HepG2 (cell line): ENCODE data around the gene ZNF581. TPM values are rescaled to one million over a fixed set of nuclear protein-coding genes. Genes with fewer than 3 reads are reported as not detected.

Source experiments
- CHD4 ChIP-seq: fragments of 200-600 bp; sonication (generic); IDR thresholded peaks from 2 replicates; pipeline ENCODE4 v1.7.0; 2017; ENCODE audit warnings: mild to moderate bottlenecking, low read length, borderline replicate concordance
- ELF1 ChIP-seq: sonication (generic); formaldehyde crosslinking; IDR thresholded peaks from 2 replicates; pipeline ENCODE4 v1.4.0; 2020; ENCODE audit warnings: missing genetic modification reagents
- ERF ChIP-seq: IDR thresholded peaks from 2 replicates; pipeline ENCODE4 v1.6.1; 2018; ENCODE audit warnings: missing biosample characterization, missing genetic modification reagents
- FOXA3 ChIP-seq: IDR thresholded peaks from 2 replicates; pipeline ENCODE4 v1.6.1; 2016; ENCODE audit warnings: missing genetic modification reagents, missing compliant biosample characterization
- HIVEP1 ChIP-seq: sonication (generic); formaldehyde crosslinking; IDR thresholded peaks from 2 replicates; pipeline ENCODE4 v1.4.0; 2020; ENCODE audit warnings: mild to moderate bottlenecking, missing genetic modification reagents
- LCORL ChIP-seq, 2 experiments: fragments of 450-650 bp in 1 of 2; sonication (generic) in 1 of 2; formaldehyde crosslinking in 1 of 2; IDR thresholded peaks; 2 replicates each; pipeline versions ENCODE4 v1.5.0 to v1.6.1; 2017 to 2020; ENCODE audit warnings: antibody characterized with exemption in 1 of 2, missing genetic modification reagents in 1 of 2
- MXI1 ChIP-seq: IDR thresholded peaks from 3 replicates; pipeline ENCODE4 v1.6.1; 2012; ENCODE audit warnings: low read depth, low read length, inconsistent platforms, borderline replicate concordance
- NAIF1 ChIP-seq: sonication (generic); formaldehyde crosslinking; IDR thresholded peaks from 2 replicates; pipeline ENCODE4 v1.5.0; 2020; ENCODE audit warnings: mild to moderate bottlenecking, missing genetic modification reagents, borderline replicate concordance
- NCOA1 ChIP-seq: sonication (generic); formaldehyde crosslinking; IDR thresholded peaks from 2 replicates; pipeline ENCODE4 v1.9.0; 2021; ENCODE audit warnings: missing genetic modification reagents
- NR2F6 ChIP-seq, 2 experiments: IDR thresholded peaks; 2 replicates each; pipeline ENCODE4 v1.6.1; 2016; ENCODE audit warnings: antibody characterized with exemption in 1 of 2, mild to moderate bottlenecking in 1 of 2
- POGZ ChIP-seq: sonication (generic); formaldehyde crosslinking; IDR thresholded peaks from 2 replicates; pipeline ENCODE4 v1.4.0; 2020; ENCODE audit warnings: mild to moderate bottlenecking, missing genetic modification reagents
- TGIF2 ChIP-seq: IDR thresholded peaks from 2 replicates; pipeline ENCODE4 v1.6.1; 2016; ENCODE audit warnings: control low read depth, missing compliant biosample characterization
- XRCC5 ChIP-seq: fragments of 200-400 bp; formaldehyde crosslinking; optimal IDR thresholded peaks from 2 replicates; pipeline ENCODE3; 2017; ENCODE audit warnings: mild to moderate bottlenecking, low read length
- ZFAT ChIP-seq: sonication (generic); formaldehyde crosslinking; conservative IDR thresholded peaks from 2 replicates; pipeline ENCODE4 v1.8.1; 2023; ENCODE audit warnings: missing genetic modification reagents, inconsistent platforms
- ZFP1 ChIP-seq: IDR thresholded peaks from 2 replicates; pipeline ENCODE4 v1.6.1; 2016
- ZFY ChIP-seq: sonication (generic); formaldehyde crosslinking; IDR thresholded peaks from 2 replicates; pipeline ENCODE4 v1.4.0; 2020; ENCODE audit warnings: missing genetic modification reagents
- ZNF124 ChIP-seq: sonication (generic); formaldehyde crosslinking; IDR thresholded peaks from 2 replicates; pipeline ENCODE4 v1.4.0; 2020; ENCODE audit warnings: missing genetic modification reagents
- ZNF383 ChIP-seq: sonication (generic); formaldehyde crosslinking; IDR thresholded peaks from 2 replicates; pipeline ENCODE4 v1.4.0; 2020; ENCODE audit warnings: missing genetic modification reagents, mild to moderate bottlenecking, borderline replicate concordance
- ZNF558 ChIP-seq: sonication (generic); formaldehyde crosslinking; IDR thresholded peaks from 2 replicates; pipeline ENCODE4 v1.9.0; 2022; ENCODE audit warnings: mild to moderate bottlenecking, missing genetic modification reagents, borderline replicate concordance
- ZNF605 ChIP-seq: sonication (generic); formaldehyde crosslinking; IDR thresholded peaks from 2 replicates; pipeline ENCODE4 v1.8.0; 2022; ENCODE audit warnings: mild to moderate bottlenecking, missing genetic modification reagents
- ZNF619 ChIP-seq: sonication (generic); formaldehyde crosslinking; IDR thresholded peaks from 2 replicates; pipeline ENCODE4 v1.4.0; 2020; ENCODE audit warnings: mild to moderate bottlenecking, missing genetic modification reagents
- ZNF652 ChIP-seq: IDR thresholded peaks from 2 replicates; pipeline ENCODE4 v1.6.1; 2016; ENCODE audit warnings: low read depth, borderline replicate concordance
- ZNF775 ChIP-seq: sonication (generic); formaldehyde crosslinking; IDR thresholded peaks from 2 replicates; pipeline ENCODE4 v1.4.0; 2020; ENCODE audit warnings: missing genetic modification reagents, mild to moderate bottlenecking, moderate library complexity, borderline replicate concordance
- ZNF792 ChIP-seq: IDR thresholded peaks from 2 replicates; pipeline ENCODE4 v1.6.1; 2016
- ZNF850 ChIP-seq: sonication (generic); formaldehyde crosslinking; conservative IDR thresholded peaks from 2 replicates; pipeline ENCODE4 v1.9.0; 2021; ENCODE audit warnings: mild to moderate bottlenecking, missing genetic modification reagents
- polyA plus RNA-seq, 8 experiments: library from polyadenylated mRNA; depleted of rRNA in 3 of 8; stranded (reverse) in 7 of 8; unstranded in 1 of 8; fragments of >200 nt; fragmentation: Illumina TruSeq in 4 of 8; extraction: Trizol in 4 of 8; gene quantifications; 2 replicates each; pipeline versions ENCODE4 v1.2.1 to v1.2.3, GENCODE V29; 2011 to 2016; ENCODE audit warnings: low read depth in 4 of 8, missing spikeins in 1 of 8, mixed read lengths in 1 of 8; ENCODE audit not compliant: insufficient read depth in 1 of 8
- total RNA-seq, 5 experiments: library from RNA; depleted of rRNA; stranded (reverse); fragments of >200 nt; fragmentation: Illumina TruSeq; extraction: Trizol; gene quantifications; 2 replicates each; pipeline ENCODE4 v1.2.3, GENCODE V29; 2016; ENCODE audit warnings: low read depth in 1 of 5
- TF ChIP-seq, protein P1 (sequence below): sonication (generic); formaldehyde crosslinking; IDR thresholded peaks from 2 replicates; pipeline ENCODE4 v1.4.0; 2020; ENCODE audit warnings: missing genetic modification reagents, low read depth, mild to moderate bottlenecking, borderline replicate concordance
- TF ChIP-seq, protein P2 (sequence below): sonication (generic); formaldehyde crosslinking; IDR thresholded peaks from 2 replicates; pipeline ENCODE4 v1.8.0; 2022; ENCODE audit warnings: low read depth, missing genetic modification reagents
- TF ChIP-seq, protein P3 (sequence below): IDR thresholded peaks from 2 replicates; pipeline ENCODE4 v1.6.1; 2016; ENCODE audit warnings: low read depth, borderline replicate concordance

ZNF581 gene
- total and polyA plus RNA-seq, 2 of the 13 experiments (the other 11 are each of a cell fraction or from before 2014, with no cell fraction given): 19.6 to 49.5 TPM

DNA sequence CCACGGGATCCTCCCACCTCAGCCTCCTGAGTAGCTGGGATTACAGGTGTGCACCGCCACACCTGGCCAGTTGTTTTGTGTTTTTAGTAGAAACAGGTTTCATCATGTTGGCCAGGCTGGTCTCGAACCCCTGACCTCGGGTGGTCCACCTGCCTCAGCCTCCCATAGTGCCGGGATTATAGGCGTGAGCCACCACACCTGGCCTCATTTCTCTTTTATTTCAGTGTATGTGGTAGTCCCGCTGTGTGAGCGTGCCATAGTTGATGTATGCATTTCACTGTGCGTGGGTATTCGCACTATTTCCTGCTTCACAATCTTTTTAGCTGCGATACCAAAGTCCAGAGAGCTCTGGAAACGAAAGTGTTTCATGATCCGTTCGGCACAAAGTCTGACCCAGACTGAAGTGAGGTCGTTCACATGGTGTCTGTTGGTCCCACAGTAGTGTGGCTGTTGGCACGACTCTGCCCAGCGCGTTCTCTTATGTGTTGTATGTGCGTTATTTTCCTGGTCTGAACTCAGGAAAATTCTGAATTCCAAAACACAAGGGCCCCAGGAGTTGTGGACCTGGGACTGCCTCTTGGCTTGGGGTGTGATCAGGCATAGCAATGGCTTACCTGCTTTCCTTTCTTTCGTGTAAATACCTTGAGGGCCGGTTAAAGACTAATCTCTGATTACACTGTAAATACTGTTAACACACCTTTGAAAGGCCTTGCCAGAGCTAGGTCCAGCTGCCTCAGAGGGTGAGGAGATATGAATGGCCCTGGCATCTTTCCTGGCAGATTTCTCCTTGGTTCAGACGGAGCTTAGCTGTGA is 40.2 kb downstream of the ZNF581 start (continued):
- TF ChIP-seq, protein P1, sequence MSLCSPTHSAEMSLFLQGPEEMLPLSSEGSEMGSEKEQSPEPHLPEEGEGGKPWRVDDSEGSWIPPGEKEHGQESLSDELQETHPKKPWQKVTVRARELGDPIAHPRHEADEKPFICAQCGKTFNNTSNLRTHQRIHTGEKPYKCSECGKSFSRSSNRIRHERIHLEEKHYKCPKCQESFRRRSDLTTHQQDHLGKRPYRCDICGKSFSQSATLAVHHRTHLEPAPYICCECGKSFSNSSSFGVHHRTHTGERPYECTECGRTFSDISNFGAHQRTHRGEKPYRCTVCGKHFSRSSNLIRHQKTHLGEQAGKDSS: peak; percentile 50; the same call in 1 of the 2 replicates
- TF ChIP-seq XRCC5 (peak; percentile 15), NCOA1 (CRISPR knock-in tag) (no peak), ZNF619 (CRISPR knock-in tag) (0 out of 2 replicates have a peak, but pooled peaks have one; percentile 49), MXI1 (peak; percentile 81; the same call in 2 of the 3 replicates), NAIF1 (CRISPR knock-in tag) (0 out of 2 replicates have a peak, but pooled peaks have one; percentile 19), LCORL (IDR thresholded peaks at IDR 0.05) (no peak), LCORL (CRISPR knock-in tag; IDR thresholded peaks at IDR 0.05) (0 out of 2 replicates have a peak, but pooled peaks have one; percentile 37), POGZ (peak; percentile 58; the same call in 1 of the 2 replicates), ZNF775 (no peak), ELF1 (CRISPR knock-in tag) (peak; percentile 57; the same call in 1 of the 2 replicates), CHD4 (peak; percentile 67; the same call in 1 of the 2 replicates), HIVEP1 (CRISPR knock-in tag) (peak; percentile 35; the same call in 1 of the 2 replicates), NR2F6 (IDR thresholded peaks at IDR 0.05) (0 out of 2 replicates have a peak, but pooled peaks have one; percentile 11), NR2F6 (CRISPR knock-in tag; IDR thresholded peaks at IDR 0.05) (no peak; the same call in 1 of the 2 replicates), ZFAT (CRISPR knock-in tag) (no peak), ERF (CRISPR knock-in tag) (peak; percentile 63), ZNF850 (CRISPR knock-in tag) (no peak), ZFP1 (CRISPR knock-in tag) (peak; percentile 46; the same call in 1 of the 2 replicates), TGIF2 (CRISPR knock-in tag) (peak; percentile 67; the same call in 1 of the 2 replicates), ZNF124 (CRISPR knock-in tag) (peak; percentile 52; the same call in 1 of the 2 replicates), ZNF792 (CRISPR knock-in tag) (peak; percentile 53; the same call in 1 of the 2 replicates), ZNF383 (no peak), ZNF558 (CRISPR knock-in tag) (no peak; the same call in 1 of the 2 replicates), ZNF652 (CRISPR knock-in tag) (peak; percentile 36; the same call in 1 of the 2 replicates), FOXA3 (CRISPR knock-in tag) (peak; percentile 49; the same call in 1 of the 2 replicates), ZFY (CRISPR knock-in tag) (no peak), ZNF605 (peak; percentile 36; the same call in 1 of the 2 replicates)
- TF ChIP-seq, protein P2, sequence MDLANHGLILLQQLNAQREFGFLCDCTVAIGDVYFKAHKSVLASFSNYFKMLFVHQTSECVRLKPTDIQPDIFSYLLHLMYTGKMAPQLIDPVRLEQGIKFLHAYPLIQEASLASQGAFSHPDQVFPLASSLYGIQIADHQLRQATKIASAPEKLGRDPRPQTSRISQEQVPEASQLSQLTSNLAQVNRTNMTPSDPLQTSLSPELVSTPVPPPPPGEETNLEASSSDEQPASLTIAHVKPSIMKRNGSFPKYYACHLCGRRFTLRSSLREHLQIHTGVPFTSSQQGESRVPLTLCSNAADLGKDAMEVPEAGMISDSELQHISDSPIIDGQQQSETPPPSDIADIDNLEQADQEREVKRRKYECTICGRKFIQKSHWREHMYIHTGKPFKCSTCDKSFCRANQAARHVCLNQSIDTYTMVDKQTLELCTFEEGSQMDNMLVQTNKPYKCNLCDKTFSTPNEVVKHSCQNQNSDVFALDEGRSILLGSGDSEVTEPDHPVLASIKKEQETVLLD (CRISPR knock-in tag): 0 out of 2 replicates have a peak, but pooled peaks have one; percentile 29
- TF ChIP-seq, protein P3, sequence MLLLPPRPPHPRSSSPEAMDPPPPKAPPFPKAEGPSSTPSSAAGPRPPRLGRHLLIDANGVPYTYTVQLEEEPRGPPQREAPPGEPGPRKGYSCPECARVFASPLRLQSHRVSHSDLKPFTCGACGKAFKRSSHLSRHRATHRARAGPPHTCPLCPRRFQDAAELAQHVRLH (CRISPR knock-in tag): 0 out of 2 replicates have a peak, but pooled peaks have one; percentile 26
